Activated T-helper 2 cell treated with anti-CD3 and anti-CD28 coated beads, Interferon-gamma antibody, Interleukin-2, Interleukin-4, amounts not matched to agents 10 μg/mL and 5 μg/mL and 100 μg/mL, durations not matched to agents 14 hours and 24 hours and 36 hours (primary cell): ENCODE data around the gene FRAT2. TPM values are rescaled to one million over a fixed set of nuclear protein-coding genes. Genes with fewer than 3 reads are reported as not detected.
A peak's percentile ranks its signal among the peaks of the same experiment; 100 is the strongest.

Source experiments
- DNase-seq: peaks from one replicate; pipeline ENCODE4 v3.0.0; 2021; ENCODE audit warnings: low spot score
- H3K27ac Mint-ChIP-seq: one replicate; pipeline ENCODE4 v1.8.0; 2021; ENCODE audit warnings: mixed read lengths
- H3K27me3 Mint-ChIP-seq: one replicate; pipeline ENCODE4 v1.8.0; 2021; ENCODE audit warnings: low read depth, mixed read lengths
- H3K36me3 Mint-ChIP-seq: one replicate; pipeline ENCODE4 v1.8.0; 2021; ENCODE audit warnings: low read depth, mixed read lengths
- H3K4me1 Mint-ChIP-seq: one replicate; pipeline ENCODE4 v1.8.0; 2021; ENCODE audit warnings: low read depth, mixed read lengths
- H3K4me3 Mint-ChIP-seq: one replicate; pipeline ENCODE4 v1.8.0; 2021; ENCODE audit warnings: low read depth, mild to moderate bottlenecking, moderate library complexity, mixed read lengths
- H3K9me3 Mint-ChIP-seq: one replicate; pipeline ENCODE4 v1.8.0; 2021; ENCODE audit warnings: mixed read lengths
- intact Hi-C: fragments of 100-400 bp; cut with micrococcal nuclease; formaldehyde crosslinking; loops from one replicate; pipeline ENCODE4 v1.15.1; 2023
- total RNA-seq: library from RNA; stranded (reverse); gene quantifications from 2 replicates; pipeline ENCODE4 v1.2.3, GENCODE V29; 2022

FRAT2 gene
- total RNA-seq, 1 donor from 2014 or later: 10.6 TPM

DNA sequence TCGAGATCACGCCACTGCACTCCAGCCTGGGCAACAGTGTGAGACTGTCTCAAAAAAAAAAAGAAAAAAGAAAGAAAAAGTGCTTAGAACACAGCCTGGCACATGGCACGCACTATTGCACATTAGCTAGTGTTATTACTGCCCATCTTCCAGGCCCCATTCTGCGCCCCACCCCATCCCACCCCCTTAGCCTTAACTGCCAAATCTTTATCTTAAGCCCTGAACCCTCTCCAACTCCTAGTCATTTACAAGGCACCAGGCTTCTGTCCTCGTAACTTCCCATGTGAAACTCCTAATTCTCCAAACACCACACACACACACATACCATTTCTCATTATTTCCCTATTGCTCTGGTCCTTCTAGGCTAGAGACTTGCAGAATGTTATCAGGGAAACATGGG lies 4.8 kb downstream of the FRAT2 start:
- H3K4me1 Mint-ChIP-seq: peaks cover 54% of the 10 kb centered on the region
- no peak for DNase-seq
- intact Hi-C loops: loop anchor here (5.0 to 10.0 kb wide), 3 partner anchors 73 to 745 kb away; partner anchors contain the start of genes MMS19, RRP12, TM9SF3 and UBTD1
- H3K36me3 Mint-ChIP-seq: peaks cover 30% of the 10 kb centered on the region
- H3K4me3 Mint-ChIP-seq: no peak overlapping the region
- H3K27ac Mint-ChIP-seq: no peak overlapping the region
- no peaks in the 10 kb centered on the region for H3K9me3 Mint-ChIP-seq
- H3K27me3 Mint-ChIP-seq: no peaks in the 10 kb centered on the region

DNA sequence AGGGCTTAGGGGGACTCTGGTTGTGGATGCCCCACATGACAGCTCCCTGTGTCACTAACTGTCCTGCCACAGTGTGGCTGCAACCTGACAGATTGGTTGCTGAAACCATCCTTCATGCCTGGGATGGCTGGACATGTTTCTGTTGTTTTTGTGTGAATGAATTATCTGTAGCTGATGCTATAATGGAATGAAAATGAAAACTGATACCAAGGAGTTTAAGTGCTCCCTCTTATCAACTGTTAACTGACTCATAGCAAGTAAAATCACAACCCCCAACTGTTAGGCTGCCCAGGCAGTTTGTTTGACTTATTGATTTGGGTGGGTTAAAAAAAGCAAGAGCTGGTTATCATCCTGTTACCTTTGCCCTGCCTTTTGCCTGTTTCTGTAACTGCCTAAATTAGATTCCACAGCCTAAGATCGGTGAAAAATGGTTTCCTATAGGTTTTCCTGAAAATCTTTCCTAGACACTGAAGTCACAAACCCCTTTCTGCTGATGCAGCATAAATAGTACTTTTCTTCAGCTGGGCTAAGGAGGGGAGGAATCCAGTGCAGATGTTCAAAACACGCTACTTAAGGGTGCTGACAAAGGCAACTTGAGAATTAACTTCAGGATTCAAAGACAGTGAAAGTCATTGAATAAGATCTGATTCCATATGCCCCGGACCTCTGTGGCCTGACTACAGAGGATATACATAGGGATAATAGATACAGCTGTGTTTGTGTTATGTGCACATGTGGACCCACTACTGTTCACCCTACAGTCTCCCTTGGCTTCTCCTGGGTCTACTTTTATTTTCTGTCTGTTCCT lies 5.7 kb downstream of the FRAT2 start:
- H3K9me3 Mint-ChIP-seq: no peaks in the 10 kb centered on the region
- intact Hi-C loops: loop anchor here (1.0 to 10.0 kb wide), 3 partner anchors 9 to 744 kb away; partner anchors contain the start of genes RRP12 and TM9SF3
- H3K36me3 Mint-ChIP-seq: peaks cover 30% of the 10 kb centered on the region
- peaks cover 54% of the 10 kb centered on the region for H3K4me1 Mint-ChIP-seq
- H3K4me3 Mint-ChIP-seq: no peak overlapping the region
- H3K27ac Mint-ChIP-seq: peak overlapping the region; percentile 59
- no peaks in the 10 kb centered on the region for H3K27me3 Mint-ChIP-seq
- DNase-seq: no peak

DNA sequence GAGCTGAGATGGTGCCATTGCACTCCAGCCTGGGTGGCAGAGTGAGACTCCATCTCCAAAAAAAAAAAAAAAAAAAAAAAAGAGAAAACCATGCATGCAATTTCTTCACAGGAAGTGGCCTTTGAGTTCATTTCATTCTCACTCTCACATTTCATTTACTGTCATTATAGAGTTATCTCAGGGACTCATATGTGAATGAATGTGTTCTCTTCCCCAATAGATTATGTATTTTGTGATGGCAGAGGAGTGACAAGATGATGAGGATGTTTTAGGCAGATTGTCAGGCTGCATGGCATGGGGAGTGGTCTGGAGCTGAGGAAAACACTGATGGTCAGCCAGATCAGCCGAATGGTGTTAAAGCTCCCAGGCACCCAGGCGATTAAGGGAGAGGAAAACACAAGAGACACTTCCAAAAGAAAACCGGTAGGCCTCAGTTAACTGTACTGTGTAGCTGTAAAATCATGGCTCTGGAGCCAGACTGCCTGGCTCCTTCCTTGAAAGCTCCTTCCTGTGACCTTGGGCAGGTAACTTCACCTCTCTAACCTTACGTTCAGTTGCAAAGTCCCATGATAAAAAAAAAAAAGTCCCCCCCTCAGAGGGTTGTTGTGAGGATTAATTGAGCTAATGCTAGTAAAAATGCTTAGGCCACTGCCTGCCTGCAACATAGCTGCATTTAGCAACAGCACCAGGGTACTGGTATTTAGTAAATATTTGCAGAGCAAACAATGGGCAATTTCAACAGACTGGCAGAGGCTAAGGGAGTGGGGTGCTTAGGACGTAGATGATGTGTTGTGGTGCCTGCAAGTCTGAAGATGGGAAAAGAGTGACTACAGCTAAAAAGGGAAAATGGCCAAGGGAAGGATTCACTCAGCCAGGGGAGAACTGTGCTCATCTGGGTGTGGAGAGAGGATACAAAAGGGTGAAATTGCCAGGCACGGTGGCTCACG lies 6.9 kb downstream of the FRAT2 start:
- H3K27ac Mint-ChIP-seq: peak overlapping the region; percentile 81
- no peak for DNase-seq
- H3K9me3 Mint-ChIP-seq: no peaks in the 10 kb centered on the region
- H3K4me3 Mint-ChIP-seq: no peak overlapping the region
- intact Hi-C loops: loop anchor here (1.0 to 10.0 kb wide), 3 partner anchors 7 to 743 kb away; partner anchors contain the start of genes RRP12 and TM9SF3
- H3K27me3 Mint-ChIP-seq: no peaks in the 10 kb centered on the region
- H3K4me1 Mint-ChIP-seq: peaks cover 45% of the 10 kb centered on the region
- peaks cover 22% of the 10 kb centered on the region for H3K36me3 Mint-ChIP-seq

DNA sequence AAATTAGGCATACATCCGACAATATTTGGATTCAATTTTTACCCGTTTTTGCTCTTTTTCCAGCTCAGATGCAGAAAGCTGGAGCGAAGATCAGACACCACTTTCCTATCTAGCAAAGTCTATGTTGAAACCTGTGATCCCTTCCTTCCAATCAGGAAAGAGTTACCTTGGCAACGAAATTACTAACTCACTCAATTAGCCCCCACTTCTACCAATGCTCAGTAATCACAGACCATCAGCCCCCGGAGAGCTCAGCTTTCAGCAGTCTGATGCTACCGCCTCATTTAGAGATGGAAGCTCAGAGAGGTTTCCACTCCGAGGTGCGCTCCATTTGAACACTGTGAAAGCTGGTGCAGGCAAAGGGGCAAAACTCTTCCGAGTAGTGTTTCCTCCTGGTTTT lies 8.8 kb downstream of the FRAT2 start:
- DNase-seq: no peak

DNA sequence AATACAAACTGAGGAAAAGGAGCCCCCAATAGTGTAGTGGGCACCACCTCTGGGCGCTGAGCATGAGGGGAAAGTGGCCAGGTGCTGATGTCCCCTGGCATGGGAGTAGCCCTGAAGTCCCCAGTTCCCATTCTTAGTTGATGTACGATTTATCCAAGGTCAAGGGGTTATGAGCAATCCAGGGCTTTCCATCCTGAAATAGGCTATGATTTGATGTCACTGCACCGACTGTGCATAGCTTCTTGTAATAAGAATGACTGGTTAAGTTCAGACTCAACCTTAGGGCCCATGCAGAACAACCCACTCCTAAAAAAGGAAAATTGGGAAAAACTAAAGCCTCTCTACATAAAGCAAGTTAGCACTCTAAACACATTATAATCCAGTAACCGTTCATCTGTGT lies 11.0 kb downstream of the FRAT2 start:
- no peak overlapping the region for H3K4me3 Mint-ChIP-seq
- H3K36me3 Mint-ChIP-seq: peaks cover 5% of the 10 kb centered on the region
- DNase-seq: no peak
- H3K27ac Mint-ChIP-seq: no peak overlapping the region
- peaks cover 39% of the 10 kb centered on the region for H3K4me1 Mint-ChIP-seq
- no peaks in the 10 kb centered on the region for H3K9me3 Mint-ChIP-seq
- peaks cover 10% of the 10 kb centered on the region for H3K27me3 Mint-ChIP-seq
- intact Hi-C loops: loop anchor here (10.0 kb wide), 1 partner anchor 739 kb away; the partner anchor contains the start of gene TM9SF3

More for the DNA sequence above, 8.8 kb downstream of the FRAT2 start:
- Mint-ChIP-seq H3K36me3 (peaks cover 18% of the 10 kb centered on the region), H3K27me3 (peaks cover 4% of the 10 kb centered on the region), H3K9me3 (no peaks in the 10 kb centered on the region), H3K4me3 (no peak overlapping the region), H3K4me1 (peaks cover 43% of the 10 kb centered on the region), H3K27ac (no peak overlapping the region)
- intact Hi-C loops: loop anchor here (5.0 to 10.0 kb wide), 2 partner anchors 77 to 741 kb away; partner anchors contain the start of genes RRP12 and TM9SF3

DNA sequence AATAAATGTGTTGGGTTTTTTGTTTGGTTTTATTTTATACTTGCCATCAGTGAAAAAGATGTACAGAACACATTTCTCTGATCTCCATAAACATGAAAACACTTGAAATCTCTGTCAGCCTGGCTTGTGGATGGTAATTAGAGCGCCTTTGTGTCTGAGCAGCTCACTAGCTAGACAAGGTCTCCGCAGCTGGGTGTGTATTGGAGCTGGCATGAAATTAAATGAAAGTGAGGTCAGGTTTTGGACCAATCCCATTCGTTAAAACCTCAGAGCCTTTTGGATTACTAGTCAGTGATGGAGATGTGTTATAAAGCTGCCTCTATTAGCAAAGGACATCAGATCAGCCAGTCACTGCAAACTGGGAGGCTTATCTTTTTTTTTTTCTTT lies 12.7 kb downstream of the FRAT2 start:
- H3K27ac Mint-ChIP-seq: no peak overlapping the region
- DNase-seq: no peak
- peak overlapping the region; percentile 40 for H3K4me3 Mint-ChIP-seq
- peaks cover 26% of the 10 kb centered on the region for H3K4me1 Mint-ChIP-seq
- H3K27me3 Mint-ChIP-seq: peaks cover 10% of the 10 kb centered on the region
- intact Hi-C loops: loop anchor here (10.0 kb wide), 1 partner anchor 737 kb away; the partner anchor contains the start of gene TM9SF3
- H3K36me3 Mint-ChIP-seq: peaks cover 5% of the 10 kb centered on the region
- no peaks in the 10 kb centered on the region for H3K9me3 Mint-ChIP-seq

DNA sequence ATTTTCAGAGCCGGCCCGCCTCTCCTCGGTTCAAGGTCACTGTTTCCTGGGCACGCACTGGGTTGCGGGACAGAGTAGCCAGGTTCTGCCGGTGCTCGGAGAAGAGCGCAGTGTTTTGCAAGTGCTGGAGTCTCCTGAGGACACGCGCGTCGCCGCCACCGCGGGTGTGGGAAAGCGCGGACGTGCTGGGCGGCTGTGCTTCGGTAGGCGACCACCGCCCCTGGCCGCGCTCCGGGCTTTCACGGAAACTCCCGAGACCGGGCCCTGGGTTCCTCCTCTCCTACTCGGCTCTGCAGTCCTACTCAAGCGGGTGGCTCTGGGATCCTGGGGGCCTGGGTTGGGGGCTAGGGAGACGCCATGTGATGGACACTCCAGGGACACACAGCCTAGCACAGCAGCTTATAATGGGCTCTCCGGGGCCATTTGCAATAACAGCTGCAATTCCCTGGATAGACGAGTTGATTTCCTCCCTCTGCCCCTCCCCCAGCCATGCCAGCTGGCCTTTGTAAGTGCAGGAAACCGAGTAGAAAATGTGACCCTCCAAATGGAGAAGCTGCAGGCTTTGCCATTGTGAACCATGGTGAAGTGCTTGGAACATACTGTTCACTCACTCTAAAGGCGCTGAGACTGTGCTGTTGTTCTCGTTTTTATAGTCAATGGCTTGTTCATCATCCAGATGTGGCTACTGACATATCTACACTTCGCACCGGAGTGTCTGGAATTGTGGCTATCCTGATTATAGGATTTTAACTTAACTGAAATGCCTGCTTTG lies 13.3 kb downstream of the FRAT2 start:
- no peak for DNase-seq
- H3K36me3 Mint-ChIP-seq: peaks cover 5% of the 10 kb centered on the region
- peaks cover 22% of the 10 kb centered on the region for H3K4me1 Mint-ChIP-seq
- H3K4me3 Mint-ChIP-seq: peak overlapping the region; percentile 81
- peaks cover 10% of the 10 kb centered on the region for H3K27me3 Mint-ChIP-seq
- H3K9me3 Mint-ChIP-seq: no peaks in the 10 kb centered on the region
- H3K27ac Mint-ChIP-seq: no peak overlapping the region
- intact Hi-C loops: loop anchor here (10.0 kb wide), 1 partner anchor 736 kb away; the partner anchor contains the start of gene TM9SF3

DNA sequence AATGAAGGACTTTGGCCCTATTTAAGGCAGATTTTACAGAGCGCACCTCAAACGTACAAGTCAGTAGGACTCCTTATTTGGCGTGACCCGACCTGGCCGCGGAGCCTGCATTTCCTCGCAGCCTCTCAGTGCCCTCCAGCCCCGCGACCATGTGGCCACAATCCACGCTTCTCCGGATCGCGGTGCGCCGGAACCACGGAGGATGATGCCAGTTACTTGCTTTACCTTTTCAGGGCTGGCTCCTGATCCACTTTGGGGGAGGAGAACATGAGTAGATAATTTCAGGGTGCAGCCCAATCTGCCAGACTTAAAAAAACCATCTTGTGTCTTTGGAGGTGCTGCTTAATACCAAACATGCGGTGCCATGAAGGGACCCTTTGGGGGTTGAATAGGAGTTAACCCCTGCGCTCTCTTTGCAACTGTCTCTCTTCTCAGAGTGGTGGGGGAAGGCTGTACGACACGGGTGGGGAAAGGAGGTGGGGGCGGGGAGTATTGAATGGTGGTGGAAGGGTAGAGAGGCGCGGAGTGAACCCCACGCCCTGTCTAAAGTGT lies 14.0 kb downstream of the FRAT2 start:
- no peak for DNase-seq
- no peaks in the 10 kb centered on the region for H3K9me3 Mint-ChIP-seq
- H3K4me1 Mint-ChIP-seq: peaks cover 19% of the 10 kb centered on the region
- H3K4me3 Mint-ChIP-seq: peak overlapping the region; percentile 81
- H3K27ac Mint-ChIP-seq: peak overlapping the region; percentile 63
- peaks cover 10% of the 10 kb centered on the region for H3K27me3 Mint-ChIP-seq
- peaks cover 5% of the 10 kb centered on the region for H3K36me3 Mint-ChIP-seq
- intact Hi-C loops: loop anchor here (1.0 to 10.0 kb wide), 3 partner anchors 8 to 736 kb away; partner anchors contain the start of gene TM9SF3

DNA sequence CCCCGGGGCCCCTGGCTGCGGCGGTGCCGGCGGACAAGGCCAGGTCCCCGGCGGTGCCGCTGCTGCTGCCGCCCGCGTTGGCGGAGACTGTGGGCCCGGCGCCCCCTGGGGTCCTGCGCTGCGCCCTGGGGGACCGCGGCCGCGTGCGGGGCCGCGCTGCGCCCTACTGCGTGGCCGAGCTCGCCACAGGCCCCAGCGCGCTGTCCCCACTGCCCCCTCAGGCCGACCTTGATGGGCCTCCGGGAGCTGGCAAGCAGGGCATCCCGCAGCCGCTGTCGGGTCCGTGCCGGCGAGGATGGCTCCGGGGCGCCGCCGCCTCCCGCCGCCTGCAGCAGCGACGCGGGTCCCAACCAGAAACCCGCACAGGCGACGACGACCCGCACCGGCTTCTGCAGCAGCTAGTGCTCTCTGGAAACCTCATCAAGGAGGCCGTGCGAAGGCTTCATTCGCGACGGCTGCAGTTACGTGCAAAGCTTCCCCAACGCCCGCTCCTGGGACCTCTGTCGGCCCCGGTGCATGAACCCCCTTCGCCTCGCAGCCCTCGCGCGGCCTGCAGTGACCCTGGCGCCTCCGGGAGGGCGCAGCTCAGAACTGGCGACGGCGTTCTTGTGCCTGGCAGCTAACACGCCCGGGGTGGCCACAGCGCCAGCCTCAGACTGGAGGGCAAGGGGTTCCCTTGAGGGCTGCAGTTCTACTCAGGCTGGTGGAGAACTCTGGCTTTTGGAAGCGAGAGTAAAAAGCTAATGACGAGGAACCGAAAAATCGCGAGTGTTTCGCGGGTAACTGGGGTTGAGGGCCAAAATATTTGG lies 14.7 kb downstream of the FRAT2 start:
- Mint-ChIP-seq H3K27ac (peak overlapping the region; percentile 63), H3K9me3 (no peaks in the 10 kb centered on the region), H3K27me3 (peaks cover 10% of the 10 kb centered on the region), H3K36me3 (peaks cover 5% of the 10 kb centered on the region), H3K4me1 (peaks cover 19% of the 10 kb centered on the region), H3K4me3 (peak overlapping the region; percentile 81)
- intact Hi-C loops: loop anchor here (1.0 to 10.0 kb wide), 4 partner anchors 8 to 735 kb away; partner anchors contain the start of genes MMS19, TM9SF3 and UBTD1
- DNase-seq: peak; percentile 53

DNA sequence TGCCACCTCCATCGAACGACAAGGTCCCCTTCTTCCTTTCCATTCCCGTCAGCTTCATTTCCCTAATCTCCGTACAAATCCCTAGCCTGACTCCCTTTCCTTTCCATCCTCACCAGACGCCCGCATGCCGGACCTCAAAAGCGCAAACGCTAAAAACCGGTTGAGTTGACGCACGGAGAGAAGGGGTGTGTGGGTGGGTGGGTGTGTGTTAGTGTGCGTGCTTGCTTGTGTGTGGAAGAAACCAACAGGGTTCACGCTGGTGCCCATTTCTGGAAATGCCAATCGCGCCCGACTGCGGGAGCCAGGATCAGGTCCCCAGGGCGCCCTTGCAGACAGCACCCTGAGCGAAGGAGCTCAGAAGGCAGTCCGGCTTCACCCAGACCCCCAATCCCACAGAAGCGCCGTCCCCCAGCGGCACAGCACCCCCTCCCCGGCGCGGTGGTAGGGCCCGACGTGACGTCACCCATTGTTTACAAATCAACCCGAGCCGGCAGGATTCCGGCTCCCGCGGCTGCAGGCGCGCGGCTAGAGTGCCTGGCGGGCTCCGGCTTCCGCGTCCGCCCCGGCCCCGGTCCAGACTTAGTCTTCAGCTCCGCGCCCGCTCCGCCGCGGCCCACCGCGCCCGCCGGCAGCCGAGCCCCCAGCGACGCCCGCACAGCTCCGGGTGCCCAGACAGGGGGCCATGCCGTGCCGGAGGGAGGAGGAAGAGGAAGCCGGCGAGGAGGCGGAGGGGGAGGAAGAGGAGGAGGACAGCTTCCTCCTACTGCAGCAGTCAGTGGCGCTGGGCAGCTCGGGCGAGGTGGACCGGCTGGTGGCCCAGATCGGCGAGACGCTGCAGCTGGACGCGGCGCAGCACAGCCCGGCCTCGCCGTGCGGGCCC lies 15.5 kb downstream of the FRAT2 start, which contains the start of gene FRAT1:
FRAT1 (plus strand) TSS at position 500 of the 880 bp plus-strand sequence; CDS start at position 683, 183 bp downstream.
- Mint-ChIP-seq H3K27ac (peak within 1 kb of the TSS; percentile 99), H3K4me3 (peak within 1 kb of the TSS; percentile 91), H3K9me3 (no peaks in the 10 kb centered on the region), H3K4me1 (peaks cover 19% of the 10 kb centered on the region), H3K36me3 (peaks cover 5% of the 10 kb centered on the region), H3K27me3 (peaks cover 10% of the 10 kb centered on the region)
- intact Hi-C loops: loop anchor here (1.0 to 5.0 kb wide), 2 partner anchors 27 to 178 kb away; partner anchors contain the start of genes ARHGAP19, MMS19 and UBTD1
- DNase-seq: peak; percentile 89
